Hematopoietic multipotent progenitor cell treated with erythropoietin and hydrocortisone succinate and interleukin-3 and kit ligand, for 17 days (in vitro differentiated cells): ENCODE results near the gene GRID1.
"Not testable (repeated sequence)": the region's sequence is repeated elsewhere in the genome, so short reads cannot be mapped to it uniquely, and the experiment has no call there.

Experiments used
- DNase-seq: peaks from one replicate; pipeline ENCODE4 v3.0.0-alpha.2; 2015; ENCODE audit warnings: low spot score

GRID1 gene

GRCh38 chr10:85995791-85996190 lies 370.8 kb downstream of the GRID1 start:
- DNase-seq: no peak

GRCh38 chr10:85993840-85994507 lies 372.6 kb downstream of the GRID1 start:
- no peak for DNase-seq

DNA sequence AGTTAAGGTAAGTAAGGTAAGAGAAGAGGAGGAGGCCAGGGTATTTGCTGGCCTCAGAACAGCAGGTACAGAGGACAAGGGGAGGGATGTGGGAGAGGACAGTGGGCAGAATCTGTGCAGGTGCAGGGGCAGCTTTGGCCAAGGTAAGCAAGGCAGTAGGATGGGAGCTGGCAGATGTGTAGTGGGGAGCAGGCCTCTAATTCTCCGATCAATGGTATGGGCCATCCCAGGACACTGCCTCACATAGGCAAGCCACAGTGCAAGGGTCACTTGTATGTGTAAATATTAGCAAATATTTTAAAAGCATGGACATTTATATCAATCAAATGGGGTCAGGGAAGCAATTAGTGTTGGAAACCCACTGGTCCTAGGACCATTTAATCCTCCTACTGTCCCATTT lies 373.5 kb downstream of the GRID1 start:
- DNase-seq: no peak

DNA sequence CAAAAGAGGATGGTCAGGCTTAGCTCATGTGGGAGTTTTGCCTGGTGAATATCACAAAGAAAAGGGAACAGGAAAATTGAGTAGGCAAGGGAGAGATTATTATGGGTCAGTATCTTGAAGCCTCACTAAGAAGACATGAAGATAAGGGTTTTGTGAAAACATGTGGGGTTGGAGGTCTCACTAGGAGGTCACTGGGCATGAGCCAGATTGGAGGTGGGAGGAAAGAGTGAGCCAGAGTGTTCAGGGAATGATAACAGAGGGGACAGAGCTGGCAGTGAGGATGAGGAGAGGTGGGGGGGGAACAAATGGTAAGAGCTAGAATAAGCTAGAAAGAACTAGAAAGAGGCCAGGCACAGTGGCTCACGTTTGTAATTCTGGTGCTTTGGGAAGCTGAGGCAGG lies 374.3 kb downstream of the GRID1 start:
- no peak for DNase-seq

DNA sequence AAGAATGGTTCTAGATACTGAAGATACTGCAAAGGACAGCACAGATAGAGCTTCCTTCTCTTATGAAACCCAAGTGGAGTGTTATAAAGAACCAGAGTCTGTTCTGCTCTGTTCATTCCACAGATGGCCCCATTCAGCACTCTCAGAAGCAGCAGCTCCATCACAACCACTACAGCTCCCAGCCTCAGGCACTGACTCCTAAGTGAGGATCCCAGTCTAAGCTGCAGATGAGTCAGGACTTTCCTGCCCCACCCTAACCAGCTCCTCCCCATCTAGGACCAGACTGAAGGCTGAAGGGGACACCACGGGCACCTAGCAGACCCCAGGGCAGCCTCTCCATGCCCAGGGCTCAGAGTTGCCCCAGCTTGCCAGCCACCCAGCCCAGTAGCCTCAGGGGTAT lies 379.8 kb downstream of the GRID1 start:
- no peak for DNase-seq

- DNase-seq: no peak
Observed at GRCh38 chr10:85983051-85983450, 383.5 kb downstream of the GRID1 start.

DNA sequence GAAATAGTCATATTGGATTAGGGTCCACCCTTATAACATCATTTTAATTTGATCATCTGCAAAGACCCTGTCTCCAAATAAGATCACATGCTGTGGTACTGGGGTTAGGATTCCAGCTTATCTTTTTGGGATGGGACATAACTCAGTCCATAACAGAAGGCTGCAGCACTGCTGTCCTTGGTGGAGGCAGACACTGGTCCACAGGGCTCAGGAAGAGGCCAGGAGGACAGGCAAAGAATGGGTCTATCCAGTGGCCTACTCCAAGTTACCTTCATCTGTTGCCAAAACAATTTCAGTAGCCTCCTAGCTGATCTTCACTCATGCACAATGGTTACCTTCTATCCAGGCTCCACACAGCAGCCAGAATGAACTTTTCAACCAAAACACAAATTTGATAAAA lies 387.0 kb downstream of the GRID1 start:
- DNase-seq: no peak

- DNase-seq: no peak
Observed at GRCh38 chr10:85978566-85979358, 387.8 kb downstream of the GRID1 start.

DNA sequence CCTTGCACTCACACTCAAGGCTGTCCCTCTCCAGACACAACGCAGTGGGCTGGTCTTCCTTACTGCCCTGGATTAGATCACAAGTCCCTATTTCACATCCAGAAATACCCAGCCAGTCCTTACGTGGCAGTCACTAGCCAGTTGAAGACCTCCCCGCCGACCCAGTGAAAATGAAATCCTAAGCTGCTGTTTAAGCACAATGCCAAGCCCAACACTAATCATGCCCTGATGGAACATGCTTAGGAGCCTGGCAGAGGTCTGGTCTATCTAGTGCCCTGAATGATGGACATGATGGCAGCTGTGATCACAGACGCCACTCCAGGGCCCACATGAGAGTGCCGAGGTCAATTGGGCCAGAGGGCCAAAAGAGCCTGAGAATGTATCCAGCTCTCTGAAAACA lies 389.0 kb downstream of the GRID1 start:
- DNase-seq: no peak

DNA sequence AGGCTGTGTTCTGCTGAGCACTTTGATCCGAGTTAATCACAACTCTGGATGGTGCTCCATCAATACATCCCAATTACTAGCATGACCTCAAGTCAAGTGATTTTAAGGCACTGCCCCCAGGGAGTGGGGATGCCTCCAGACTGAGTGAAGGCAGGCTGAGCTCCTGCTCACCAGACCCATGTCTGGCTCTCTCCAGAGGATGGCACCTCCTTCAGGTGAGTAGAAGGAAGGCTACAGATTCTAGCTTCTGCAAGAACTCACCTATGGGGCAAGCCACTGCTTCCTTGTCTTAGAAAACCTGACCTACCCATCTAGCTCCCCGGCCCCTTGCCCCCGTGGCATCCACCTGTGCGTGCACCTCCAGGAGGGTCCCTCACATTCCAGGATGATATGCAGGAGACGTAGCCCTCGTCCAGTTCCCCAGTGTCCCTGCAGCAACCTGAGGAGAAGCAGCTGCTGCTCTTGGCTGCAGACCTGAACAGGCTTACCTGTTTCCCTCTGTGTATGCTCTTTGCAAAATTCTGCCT lies 390.3 kb downstream of the GRID1 start:
- DNase-seq: no peak

GRCh38 chr10:85971494-85971893 lies 395.1 kb downstream of the GRID1 start:
- DNase-seq: no peak

- no peak for DNase-seq
Observed at GRCh38 chr10:85967594-85967993, 399.0 kb downstream of the GRID1 start.

DNA sequence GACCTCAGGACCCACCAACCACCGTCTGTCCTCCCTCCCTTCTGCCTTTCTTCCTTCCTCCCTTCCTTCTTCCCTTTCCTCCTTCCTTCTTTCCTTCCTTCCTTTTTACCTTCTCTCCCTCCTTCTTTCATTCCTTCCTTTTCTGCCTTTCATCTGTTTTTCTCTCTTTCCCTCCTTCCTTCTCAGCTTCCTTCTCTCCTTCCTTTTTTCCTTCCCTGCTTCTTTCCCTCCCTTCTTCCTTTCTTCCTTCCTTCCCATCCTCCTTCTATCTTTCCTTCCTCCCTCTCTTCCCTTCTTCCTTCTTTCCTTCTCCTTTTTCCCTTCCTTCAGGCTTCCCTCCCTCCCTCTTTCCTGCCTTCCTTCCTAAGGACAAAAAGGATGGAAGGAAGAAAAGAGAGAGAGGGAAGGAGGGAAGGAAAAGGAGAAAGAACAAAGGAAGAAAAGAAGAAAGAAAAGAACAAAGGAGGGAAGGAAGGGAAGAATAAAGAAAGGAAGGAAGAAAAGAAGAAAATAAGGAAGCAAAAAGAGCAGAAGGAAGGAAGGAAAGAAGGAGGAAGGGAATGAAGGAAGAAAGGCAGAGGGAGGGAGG lies 405.0 kb downstream of the GRID1 start:
- no peak for DNase-seq

GRCh38 chr10:85961073-85961472 lies 405.5 kb downstream of the GRID1 start:
- DNase-seq: no peak

GRCh38 chr10:85959239-85959638 lies 407.4 kb downstream of the GRID1 start:
- no peak for DNase-seq

DNA sequence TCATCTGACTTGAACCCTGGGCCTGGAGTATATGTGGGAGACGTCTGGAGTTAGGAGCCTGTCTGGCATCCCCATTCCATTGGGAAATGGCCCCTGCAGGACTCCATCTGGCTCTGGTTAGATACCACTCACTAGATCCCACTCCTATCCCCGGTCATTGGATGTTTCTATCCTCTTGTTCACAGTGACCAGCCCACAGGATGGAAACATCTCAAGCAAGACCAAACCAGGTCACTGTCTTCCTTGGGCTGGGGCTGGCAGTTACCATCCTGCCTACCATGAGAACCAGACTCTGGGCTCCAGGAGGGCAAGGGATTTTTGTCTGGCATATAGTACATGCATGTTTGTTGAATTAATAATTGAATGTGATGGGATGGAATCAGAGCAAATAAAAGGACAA lies 415.7 kb downstream of the GRID1 start:
- DNase-seq: no peak

DNA sequence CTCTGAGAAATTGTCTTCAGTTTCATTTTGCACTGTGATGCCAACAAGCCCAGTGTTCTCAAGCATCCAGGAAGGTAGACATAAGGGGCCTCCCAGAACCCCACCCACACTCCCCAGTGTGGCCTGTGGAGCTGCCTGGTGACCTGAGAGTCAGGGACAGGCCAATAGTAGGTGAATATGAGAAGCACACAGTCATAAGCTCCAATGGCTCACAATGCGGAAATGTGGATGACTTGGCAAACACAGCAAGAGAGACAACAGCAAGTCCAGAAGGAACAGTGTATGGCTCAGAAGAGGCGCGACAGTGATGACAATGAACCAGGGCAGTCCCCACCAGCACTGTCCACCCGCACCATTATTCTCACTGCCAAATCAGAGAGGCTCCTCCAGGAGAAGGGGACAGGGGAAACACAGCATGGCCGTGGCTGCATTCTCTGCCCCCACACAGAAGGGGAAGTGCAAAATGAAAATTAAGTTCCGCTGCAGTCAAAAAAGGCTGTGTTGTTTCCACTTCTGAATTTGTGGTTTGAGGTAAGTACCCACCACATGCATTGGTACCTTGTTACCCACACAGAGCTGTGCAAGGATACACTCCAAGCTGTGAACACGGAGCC lies 419.8 kb downstream of the GRID1 start:
- DNase-seq: no peak

DNA sequence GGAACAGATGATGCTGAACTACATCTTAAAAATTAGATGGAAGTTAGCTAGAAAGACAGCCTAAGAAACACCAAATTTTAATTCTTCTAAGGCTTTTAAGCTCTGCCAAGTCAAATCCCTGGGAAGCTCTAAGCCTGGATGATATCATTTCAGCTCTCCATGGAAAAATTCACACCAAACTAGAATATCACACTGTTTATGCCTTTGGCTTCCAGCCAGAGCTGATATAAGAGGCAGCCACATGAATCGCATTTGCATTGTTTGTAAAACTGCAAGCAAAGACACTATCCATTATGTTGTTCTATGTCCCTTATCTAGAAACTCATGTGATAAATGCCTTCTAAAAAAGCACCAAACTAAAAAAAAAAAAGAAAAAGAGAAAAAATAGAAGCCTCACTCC lies 430.4 kb downstream of the GRID1 start:
- DNase-seq: no peak

GRCh38 chr10:85934586-85934985 lies 432.0 kb downstream of the GRID1 start:
- DNase-seq: no peak

DNA sequence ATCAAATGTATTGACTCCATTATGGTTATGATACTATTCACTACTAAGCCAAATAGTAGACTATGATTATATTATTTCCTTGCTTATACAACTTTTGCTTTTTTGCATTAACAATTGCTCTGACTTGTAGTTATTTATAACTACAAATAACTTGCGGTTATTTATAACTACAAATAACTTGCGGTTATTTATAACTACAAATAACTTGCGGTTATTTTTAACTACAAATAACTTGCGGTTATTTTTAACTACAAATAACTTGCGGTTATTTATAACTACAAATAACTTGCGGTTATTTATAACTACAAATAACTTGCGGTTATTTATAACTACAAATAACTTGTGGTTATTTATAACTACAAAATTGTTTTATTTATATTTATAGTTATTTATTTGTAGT lies 436.6 kb downstream of the GRID1 start:
- not testable (repeated sequence) for DNase-seq

GRCh38 chr10:85927952-85928665 lies 438.5 kb downstream of the GRID1 start:
- DNase-seq: no peak

GRCh38 chr10:85926986-85927385 lies 439.6 kb downstream of the GRID1 start:
- no peak for DNase-seq
